ENCODE measurements around the gene IRX5. TPM values are rescaled to one million over a fixed set of nuclear protein-coding genes. Genes with fewer than 3 reads are reported as not detected.

Gene IRX5
- not detected for total RNA-seq
- not detected for total RNA-seq (2013)

DNA sequence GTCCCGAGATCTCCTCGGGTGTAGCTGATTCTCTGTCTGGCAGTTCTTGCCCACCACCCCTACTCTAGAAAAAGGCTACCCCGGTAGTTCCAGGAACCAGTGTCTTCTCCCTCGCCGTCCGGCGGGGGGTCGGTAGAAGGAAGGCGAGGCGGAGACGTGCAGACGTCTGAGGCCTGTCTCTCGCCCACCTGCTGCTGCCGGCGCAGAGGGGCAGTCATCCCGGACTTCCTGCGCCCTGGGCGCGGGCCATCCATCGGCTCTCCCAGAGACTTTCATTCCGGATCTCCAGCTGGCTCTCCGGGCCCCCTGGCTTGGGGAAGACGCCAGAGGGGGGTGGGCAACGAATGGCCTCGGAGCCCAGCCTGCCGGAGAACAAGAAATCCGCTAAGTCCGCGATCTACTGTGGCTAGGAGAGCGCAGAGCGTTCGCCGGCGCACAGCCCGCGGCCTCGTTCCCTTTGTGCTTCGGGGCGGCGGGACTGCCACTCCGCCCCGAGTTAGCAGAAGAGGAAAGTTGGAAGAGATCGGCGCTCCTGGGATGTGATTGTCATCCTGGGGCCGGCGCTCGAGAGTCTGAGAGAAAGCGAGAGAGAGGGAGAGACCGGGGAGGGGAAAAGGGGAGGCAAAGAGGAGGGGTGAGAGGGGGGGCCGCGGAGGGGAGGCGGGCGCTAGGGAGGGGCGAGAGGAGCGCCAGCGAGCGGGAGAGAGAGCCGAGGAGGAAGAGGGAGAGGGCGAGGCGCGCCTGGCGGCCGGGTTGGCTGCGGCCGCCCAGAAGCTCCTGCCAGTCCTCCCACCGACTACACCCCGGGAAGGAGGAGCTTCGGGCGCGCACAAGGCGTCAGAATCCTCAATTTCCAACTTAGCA is at the start of gene IRX5:
Gene IRX5, plus strand, starts transcription at position 861 of the 864 bp plus-strand sequence. CDS start 334 bp downstream, outside the sequence.
- TF ChIP-seq, protein P1, sequence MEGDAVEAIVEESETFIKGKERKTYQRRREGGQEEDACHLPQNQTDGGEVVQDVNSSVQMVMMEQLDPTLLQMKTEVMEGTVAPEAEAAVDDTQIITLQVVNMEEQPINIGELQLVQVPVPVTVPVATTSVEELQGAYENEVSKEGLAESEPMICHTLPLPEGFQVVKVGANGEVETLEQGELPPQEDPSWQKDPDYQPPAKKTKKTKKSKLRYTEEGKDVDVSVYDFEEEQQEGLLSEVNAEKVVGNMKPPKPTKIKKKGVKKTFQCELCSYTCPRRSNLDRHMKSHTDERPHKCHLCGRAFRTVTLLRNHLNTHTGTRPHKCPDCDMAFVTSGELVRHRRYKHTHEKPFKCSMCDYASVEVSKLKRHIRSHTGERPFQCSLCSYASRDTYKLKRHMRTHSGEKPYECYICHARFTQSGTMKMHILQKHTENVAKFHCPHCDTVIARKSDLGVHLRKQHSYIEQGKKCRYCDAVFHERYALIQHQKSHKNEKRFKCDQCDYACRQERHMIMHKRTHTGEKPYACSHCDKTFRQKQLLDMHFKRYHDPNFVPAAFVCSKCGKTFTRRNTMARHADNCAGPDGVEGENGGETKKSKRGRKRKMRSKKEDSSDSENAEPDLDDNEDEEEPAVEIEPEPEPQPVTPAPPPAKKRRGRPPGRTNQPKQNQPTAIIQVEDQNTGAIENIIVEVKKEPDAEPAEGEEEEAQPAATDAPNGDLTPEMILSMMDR (IDR thresholded peaks at IDR 0.05): no peak
- Histone ChIP-seq H3K4me1 (ENCODE audit: control insufficient read depth, insufficient read depth, low read length) (peaks cover 33% of the 10 kb centered on the region), H3K9me3 (ENCODE audit: control insufficient read depth, insufficient read depth, low read length) (peaks cover 5% of the 10 kb centered on the region), H3K36me3 (ENCODE audit: control insufficient read depth, insufficient read depth, low read length) (no peaks in the 10 kb centered on the region), H3K27ac (ENCODE audit: low read length) (no peak within 1 kb of the TSS), H3K27me3 (ENCODE audit: control insufficient read depth, insufficient read depth, low read length) (peaks cover 57% of the 10 kb centered on the region), H3K4me3 (ENCODE audit: low read length) (peak within 1 kb of the TSS; percentile 51)
- WGBS (ENCODE audit: insufficient coverage): 1% methylated on average over 71 of the region's 71 CpGs
- H3K27ac Mint-ChIP-seq: peak within 1 kb of the TSS; percentile 47 to 81
- intact Hi-C loops (cut with micrococcal nuclease): no loop called here
- H3K9me3 Mint-ChIP-seq: peaks cover 0 to 2% of the 10 kb centered on the region in 2 donors
- peaks cover 14% of the 10 kb centered on the region for H3K36me3 Mint-ChIP-seq
- peaks cover 56 to 58% of the 10 kb centered on the region in 2 donors for H3K27me3 Mint-ChIP-seq (ENCODE audit: low read depth in 2 of 2)
- ATAC-seq (no peak), DNase-seq (peak in 1 of 2 donors; percentile 45)
- H3K4me1 Mint-ChIP-seq: peaks cover 23 to 37% of the 10 kb centered on the region in 2 donors
- peak within 1 kb of the TSS; percentile 90 for H3K4me3 Mint-ChIP-seq

DNA sequence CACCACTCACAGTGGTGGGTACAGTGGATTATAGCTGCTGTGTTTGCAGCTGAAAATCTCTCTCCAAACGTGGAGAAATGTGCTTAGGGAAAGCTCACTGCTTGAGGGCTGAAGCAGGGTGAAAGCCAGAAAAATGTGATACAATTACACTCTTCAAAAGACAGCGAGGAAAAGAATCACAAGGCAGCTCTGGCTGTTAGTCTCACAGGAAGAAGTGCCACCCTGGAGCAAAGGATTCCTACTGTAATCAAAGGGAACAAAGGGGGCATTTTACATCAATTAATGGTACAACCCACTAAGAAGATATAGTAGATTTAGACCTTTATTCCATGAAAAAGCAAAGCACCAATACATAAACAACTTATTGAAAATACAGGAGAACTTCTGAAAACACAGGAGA is 48.1 kb upstream of the IRX5 start:
- peaks cover 5% of the 10 kb centered on the region in 2 donors for H3K9me3 Mint-ChIP-seq
- H3K4me3 Mint-ChIP-seq: no peak overlapping the region
- Histone ChIP-seq H3K9me3 (ENCODE audit: control insufficient read depth, insufficient read depth, low read length) (peaks cover 3% of the 10 kb centered on the region), H3K36me3 (ENCODE audit: control insufficient read depth, insufficient read depth, low read length) (no peaks in the 10 kb centered on the region), H3K27me3 (ENCODE audit: control insufficient read depth, insufficient read depth, low read length) (no peaks in the 10 kb centered on the region), H3K4me1 (ENCODE audit: control insufficient read depth, insufficient read depth, low read length) (no peaks in the 10 kb centered on the region), H3K27ac (ENCODE audit: low read length) (no peak overlapping the region), H3K4me3 (ENCODE audit: low read length) (no peak overlapping the region)
- TF ChIP-seq, protein P1 (IDR thresholded peaks at IDR 0.05): no peak
- intact Hi-C loops (cut with micrococcal nuclease): no loop called here
- DNase-seq: no peak
- H3K36me3 Mint-ChIP-seq: peaks cover 7% of the 10 kb centered on the region
- H3K4me1 Mint-ChIP-seq: no peaks in the 10 kb centered on the region
- no peak for ATAC-seq
- no peak overlapping the region for H3K27ac Mint-ChIP-seq
- H3K27me3 Mint-ChIP-seq (ENCODE audit: low read depth in 2 of 2): peaks cover 0 to 6% of the 10 kb centered on the region in 2 donors
- WGBS (ENCODE audit: insufficient coverage): 50% methylated on average over 2 of the region's 2 CpGs

DNA sequence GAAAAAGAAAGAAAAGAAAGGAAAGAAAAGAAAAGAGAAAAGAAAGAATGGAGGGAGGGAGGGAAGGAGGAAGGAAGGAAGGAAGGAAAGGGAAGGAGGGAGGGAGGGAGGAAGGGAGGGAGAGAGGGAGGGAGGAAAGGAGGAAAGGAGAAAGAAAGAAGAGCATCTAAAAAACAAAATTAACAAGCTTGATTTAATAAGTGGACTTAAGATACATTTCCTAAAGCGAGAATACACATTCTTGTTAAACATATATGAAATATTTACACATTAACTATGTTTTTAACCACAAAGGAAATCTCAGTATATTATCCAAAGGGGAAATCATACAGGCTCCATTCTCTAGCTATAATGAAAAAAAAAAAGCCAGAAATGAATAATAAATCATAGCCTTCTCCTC is 47.3 kb upstream of the IRX5 start:
- no peaks in the 10 kb centered on the region for H3K4me1 ChIP-seq (ENCODE audit: control insufficient read depth, insufficient read depth, low read length)
- TF ChIP-seq, protein P1 (IDR thresholded peaks at IDR 0.05): no peak
- no peaks in the 10 kb centered on the region for H3K27me3 ChIP-seq (ENCODE audit: control insufficient read depth, insufficient read depth, low read length)
- peaks cover 3% of the 10 kb centered on the region for H3K9me3 ChIP-seq (ENCODE audit: control insufficient read depth, insufficient read depth, low read length)
- DNase-seq (no peak), ATAC-seq (no peak)
- no peak overlapping the region for H3K4me3 ChIP-seq (ENCODE audit: low read length)
- Mint-ChIP-seq H3K4me3 (no peak overlapping the region), H3K4me1 (no peaks in the 10 kb centered on the region), H3K36me3 (peaks cover 7% of the 10 kb centered on the region), H3K27me3 (ENCODE audit: low read depth in 2 of 2) (peaks cover 0 to 3% of the 10 kb centered on the region in 2 donors), H3K27ac (no peak overlapping the region), H3K9me3 (peaks cover 3 to 4% of the 10 kb centered on the region in 2 donors)
- intact Hi-C loops (cut with micrococcal nuclease): no loop called here
- H3K36me3 ChIP-seq (ENCODE audit: control insufficient read depth, insufficient read depth, low read length): no peaks in the 10 kb centered on the region
- WGBS (ENCODE audit: insufficient coverage): no CpG with 5 or more reads among the region's 1 CpG
- H3K27ac ChIP-seq (ENCODE audit: low read length): no peak overlapping the region
